GM19324 (cell line): Measurements from ENCODE around the gene DOCK7.
"Not testable (repeated sequence)": the region's sequence is repeated elsewhere in the genome, so short reads cannot be mapped to it uniquely, and the experiment has no call there.

ENCODE experiments used
- ATAC-seq: cut with Tn5 transposase; IDR thresholded peaks from one replicate; pipeline ENCODE4 v1.9.1; 2021; ENCODE audit warnings: mild to moderate bottlenecking, moderate library complexity; ENCODE audit not compliant: unreplicated experiment, low FRiP score

Gene DOCK7

DNA sequence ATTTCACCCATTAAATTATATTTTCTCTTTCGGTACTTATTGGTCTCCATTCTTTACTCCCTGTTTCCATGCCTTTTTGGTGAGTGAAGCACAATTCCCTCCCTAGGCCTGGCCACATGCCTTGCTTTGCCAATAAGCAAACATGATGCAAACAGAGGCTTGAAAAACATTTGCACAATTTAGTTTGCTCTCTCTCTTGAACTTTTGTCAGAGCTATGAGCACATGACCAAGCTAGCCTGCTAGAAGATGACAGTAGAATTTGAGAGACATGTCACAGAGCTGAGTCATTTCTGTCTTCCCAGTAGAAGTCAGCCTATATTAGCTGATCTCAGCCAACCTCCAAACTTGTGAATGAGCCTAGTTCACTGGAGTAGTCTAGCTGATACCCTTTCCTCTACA lies 66.3 kb downstream of the DOCK7 start:
- ATAC-seq = no peak

GRCh38 chr1:62613890-62614289 lies 74.3 kb downstream of the DOCK7 start:
- ATAC-seq = no peak

DNA sequence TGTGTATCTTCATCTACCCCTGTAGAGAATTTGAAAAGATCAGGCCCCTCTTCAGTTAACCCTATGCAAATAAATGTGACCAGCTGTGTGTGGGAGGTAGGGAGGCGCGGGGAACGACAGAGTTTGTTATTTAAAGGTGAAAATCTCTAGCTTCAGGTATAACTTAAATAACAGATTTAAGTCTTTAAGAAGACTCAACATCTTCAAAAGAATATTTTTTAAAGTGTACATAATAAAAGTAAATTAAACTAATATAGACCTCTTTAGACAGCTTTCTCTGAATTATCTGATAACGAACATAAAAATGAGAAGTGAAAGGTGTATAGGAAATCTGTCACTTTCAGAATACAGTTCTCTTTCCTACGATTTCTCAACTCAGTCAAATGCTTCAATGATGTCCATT lies 74.9 kb downstream of the DOCK7 start:
- ATAC-seq = peak; percentile 89

DNA sequence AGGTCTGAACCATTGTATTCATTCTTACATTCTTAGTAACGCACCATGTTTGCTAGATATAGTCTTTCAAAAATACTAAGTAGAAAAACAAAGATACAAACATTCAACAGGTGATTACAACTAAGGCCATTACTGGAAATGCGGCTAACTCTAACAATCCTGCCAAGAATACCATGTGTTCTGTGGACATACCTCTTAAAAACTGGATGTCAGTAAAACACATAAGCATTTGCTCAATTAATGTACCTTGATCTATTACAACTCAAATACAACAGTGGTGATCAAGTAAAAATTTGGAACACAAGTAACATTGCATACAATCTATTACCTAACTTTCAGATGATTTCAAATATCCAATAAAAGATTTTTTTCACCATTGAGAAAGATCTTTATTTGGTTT lies 75.4 kb downstream of the DOCK7 start:
- no peak for ATAC-seq

- ATAC-seq = not testable (repeated sequence)
Observed at GRCh38 chr1:62610588-62610987, 77.6 kb downstream of the DOCK7 start.

GRCh38 chr1:62608905-62609304 lies 79.3 kb downstream of the DOCK7 start:
- no peak for ATAC-seq

GRCh38 chr1:62601457-62601856 lies 86.7 kb downstream of the DOCK7 start:
- no peak for ATAC-seq

DNA sequence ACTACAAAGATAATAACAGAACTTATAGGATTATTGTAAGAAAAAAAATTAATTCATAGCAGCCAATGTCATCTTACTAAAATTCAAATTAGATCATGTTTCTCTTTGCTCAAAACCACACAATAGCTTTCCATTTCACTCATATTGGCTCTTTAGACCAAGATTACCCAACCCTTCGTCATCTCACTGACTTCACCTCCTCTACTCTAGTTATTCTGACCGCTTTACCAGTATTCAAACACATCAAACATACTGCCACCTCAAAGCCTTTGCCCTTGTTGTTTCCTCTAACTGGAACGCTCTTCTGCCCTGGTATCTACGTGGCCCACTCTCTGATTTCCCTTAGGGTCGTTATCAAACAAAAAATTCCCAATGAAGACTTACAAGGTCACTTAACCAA lies 89.1 kb downstream of the DOCK7 start:
- ATAC-seq = no peak

DNA sequence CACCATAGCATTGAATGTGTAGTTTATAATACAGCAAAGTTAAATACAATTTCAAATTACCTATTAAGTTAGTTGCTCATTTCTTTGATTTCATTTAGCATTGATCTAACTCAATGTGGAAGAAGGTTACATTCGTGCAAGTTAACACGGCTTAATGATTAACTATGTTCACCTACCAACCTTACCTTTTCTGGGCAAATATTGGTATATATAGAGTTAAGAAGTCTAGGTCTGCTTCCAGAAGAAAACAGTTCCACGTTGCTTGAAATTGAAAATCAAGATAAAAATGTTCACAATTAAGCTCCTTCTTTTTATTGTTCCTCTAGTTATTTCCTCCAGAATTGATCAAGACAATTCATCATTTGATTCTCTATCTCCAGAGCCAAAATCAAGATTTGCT lies 90.9 kb downstream of the DOCK7 start, which contains the start of gene ANGPTL3:
Gene ANGPTL3, plus strand, starts transcription at position 240 of the 400 bp plus-strand sequence. Its CDS starts 47 bp downstream, at position 287.
- ATAC-seq = no peak

DNA sequence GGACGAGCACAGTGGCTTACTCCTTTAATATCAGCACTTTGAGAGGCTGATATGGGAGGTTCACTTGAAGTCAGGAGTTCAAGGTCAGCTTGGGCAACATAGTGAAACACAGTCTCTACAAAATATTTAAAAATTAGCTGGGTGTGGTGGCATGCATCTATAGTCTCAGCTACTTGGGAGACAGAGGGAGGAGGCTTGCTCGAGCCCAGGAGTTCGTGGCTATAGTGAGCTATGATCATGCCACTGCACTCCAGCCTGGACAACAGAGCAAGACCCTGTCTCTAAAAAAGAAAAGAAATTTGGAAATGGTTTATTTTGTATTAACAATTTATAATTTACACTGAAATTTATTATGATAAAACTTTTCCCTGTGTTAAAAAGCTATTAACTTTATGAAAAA lies 92.5 kb downstream of the DOCK7 start:
- ATAC-seq = no peak

DNA sequence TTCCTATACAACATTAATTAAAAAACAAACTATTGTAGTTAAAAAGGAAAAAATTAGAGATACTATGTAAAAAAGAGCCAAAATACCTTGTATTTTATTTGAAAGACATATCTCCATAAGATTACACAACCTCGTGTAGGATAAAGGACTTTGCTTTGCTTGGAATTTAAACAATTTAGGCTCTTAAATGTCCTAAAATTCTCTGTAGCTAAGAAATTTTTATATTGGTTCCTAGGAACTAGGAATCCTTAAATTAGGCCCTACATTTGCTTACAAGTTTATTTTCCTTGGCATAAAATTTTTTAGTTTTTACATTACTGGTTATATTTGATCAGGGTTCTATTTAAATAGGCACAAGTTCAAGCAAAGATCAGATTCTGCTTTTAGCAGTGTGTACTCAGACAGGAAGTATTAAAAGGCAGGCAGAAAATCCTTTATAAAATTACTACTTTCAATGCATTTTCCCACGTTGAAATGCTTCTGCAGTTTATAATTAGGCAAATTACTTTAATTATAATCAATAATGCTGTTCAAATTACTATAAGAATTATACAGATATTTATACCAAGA lies 94.3 kb downstream of the DOCK7 start:
- ATAC-seq = no peak

- ATAC-seq = no peak
Observed at GRCh38 chr1:62590970-62591368, 97.2 kb downstream of the DOCK7 start.

GRCh38 chr1:62590255-62590969 lies 97.8 kb downstream of the DOCK7 start:
- ATAC-seq = no peak

GRCh38 chr1:62589321-62589720 lies 98.9 kb downstream of the DOCK7 start:
- no peak for ATAC-seq

DNA sequence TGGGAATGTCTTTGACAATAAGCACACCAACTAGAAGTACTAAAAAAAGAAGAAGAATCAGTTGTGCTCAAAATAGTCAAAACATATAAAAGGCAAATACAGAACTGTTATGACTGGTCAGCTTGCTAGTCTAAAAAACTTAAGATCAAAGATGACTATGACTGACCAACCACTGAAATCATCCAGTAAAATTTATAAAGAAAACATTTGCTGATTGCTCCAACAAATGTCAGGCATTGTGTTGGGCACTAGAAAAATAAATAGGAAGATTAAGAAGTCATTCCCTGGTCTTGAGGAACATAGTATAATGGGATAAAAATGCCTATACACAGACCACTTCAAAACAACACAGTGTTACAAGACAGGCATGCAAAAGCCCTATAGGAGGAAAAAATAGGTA lies 100.2 kb downstream of the DOCK7 start:
- ATAC-seq = no peak

GRCh38 chr1:62585469-62586155 lies 102.6 kb downstream of the DOCK7 start:
- no peak for ATAC-seq

- no peak for ATAC-seq
Observed at GRCh38 chr1:62573675-62574074, 114.5 kb downstream of the DOCK7 start.

DNA sequence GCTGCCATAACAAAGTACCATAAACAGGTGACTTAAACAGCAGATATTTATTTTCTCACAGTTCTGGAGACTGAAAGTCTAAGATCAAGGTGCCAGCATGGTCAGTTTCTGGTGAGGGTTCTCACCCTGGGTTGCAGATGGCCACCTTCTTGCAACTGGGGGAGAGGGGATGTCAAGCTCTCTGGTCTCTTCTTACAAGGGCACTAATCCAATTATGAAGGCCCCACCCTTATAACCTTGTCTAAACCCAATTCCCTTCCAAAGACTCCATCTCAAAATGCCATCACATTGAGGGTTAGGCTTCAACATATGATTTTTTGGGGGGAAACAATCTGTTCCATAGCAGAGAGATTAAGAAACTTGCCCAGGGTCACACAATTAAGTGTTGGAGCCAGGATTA lies 115.7 kb downstream of the DOCK7 start:
- no peak for ATAC-seq

DNA sequence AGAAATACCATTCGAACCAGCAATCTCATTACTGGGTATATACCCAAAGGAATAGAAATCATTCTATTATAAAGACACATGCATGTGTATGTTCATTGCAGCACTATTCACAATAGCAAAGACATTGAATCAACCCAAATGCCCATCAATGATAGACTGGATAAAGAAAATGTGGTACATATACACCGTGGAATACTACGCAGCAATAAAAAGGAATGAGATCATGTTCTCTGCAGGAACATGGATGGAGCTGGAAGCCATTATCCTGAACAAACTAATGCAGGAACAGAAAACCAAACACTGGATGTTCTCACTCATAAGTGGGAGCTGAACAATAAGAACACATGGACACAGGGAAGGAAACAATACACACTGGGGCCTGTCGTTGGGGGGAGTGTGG lies 116.7 kb downstream of the DOCK7 start:
- not testable (repeated sequence) for ATAC-seq

DNA sequence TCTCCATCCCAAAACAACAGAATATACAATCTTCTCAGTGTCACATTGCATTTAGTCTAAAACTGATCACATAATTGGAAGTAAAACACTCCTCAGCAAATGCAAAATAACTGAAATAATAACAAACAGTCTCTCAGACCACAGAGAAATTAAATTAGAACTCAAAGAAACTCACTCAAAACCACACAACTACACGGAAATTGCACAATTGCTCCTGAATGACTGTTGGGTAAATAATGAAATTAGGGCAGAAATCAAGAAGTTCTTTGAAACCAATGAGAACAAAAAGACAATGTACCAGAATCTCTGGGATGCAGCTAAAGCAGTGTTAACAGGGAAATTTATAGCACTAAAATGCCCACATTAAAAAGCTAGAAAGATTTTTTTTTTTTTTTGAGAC lies 120.3 kb downstream of the DOCK7 start:
- not testable (repeated sequence) for ATAC-seq

- not testable (repeated sequence) for ATAC-seq
Observed at GRCh38 chr1:62567182-62567581, 121.0 kb downstream of the DOCK7 start.

- no peak for ATAC-seq
Observed at GRCh38 chr1:62561306-62561705, 126.9 kb downstream of the DOCK7 start.
